Colon (tissue), 2 donors: Measurements from ENCODE around the gene NLRP6.
"Not testable (repeated sequence)": the region's sequence is repeated elsewhere in the genome, so short reads cannot be mapped to it uniquely, and the experiment has no call there.

ENCODE experiments used
- FAIRE-seq: peaks from 2 replicates; lab custom pipeline; 2012; peaks lifted over from hg19 to GRCh38; lab: Jason Lieb, UNC
- donor health status: control.
- donor health status: control.

Gene NLRP6

GRCh38 chr11:293852-294661 is 15.8 kb downstream of the NLRP6 start:
- no peak for FAIRE-seq

GRCh38 chr11:294780-295179 is 16.6 kb downstream of the NLRP6 start:
- no peak for FAIRE-seq

- FAIRE-seq, result no peak
These were observed 17.4 kb downstream of the NLRP6 start for GRCh38 chr11:295351-296170.

- FAIRE-seq, result no peak
These were observed 18.2 kb downstream of the NLRP6 start for GRCh38 chr11:296171-297050.

GRCh38 chr11:297051-297585 is 18.9 kb downstream of the NLRP6 start:
- no peak for FAIRE-seq

GRCh38 chr11:297586-298405 is 19.6 kb downstream of the NLRP6 start:
- FAIRE-seq, result no peak

GRCh38 chr11:298406-299065 is 20.3 kb downstream of the NLRP6 start:
- no peak for FAIRE-seq

- FAIRE-seq, result no peak
These were observed 21.1 kb downstream of the NLRP6 start, which contains the start of gene IFITM5 for GRCh38 chr11:299081-299891. IFITM5 (minus strand) TSS chr11:299526; CDS start chr11:299490, 36 bp downstream.

- FAIRE-seq, result no peak
These were observed 21.9 kb downstream of the NLRP6 start for GRCh38 chr11:299951-300735.

GRCh38 chr11:303363-303762 is 25.2 kb downstream of the NLRP6 start:
- no peak for FAIRE-seq

- FAIRE-seq, result no peak
These were observed 25.9 kb downstream of the NLRP6 start for GRCh38 chr11:304061-304506.

- FAIRE-seq, result no peak
These were observed 27.0 kb downstream of the NLRP6 start for GRCh38 chr11:304915-305843.

GRCh38 chr11:305844-306211 is 27.6 kb downstream of the NLRP6 start:
- no peak for FAIRE-seq

- FAIRE-seq, result no peak
These were observed 28.6 kb downstream of the NLRP6 start for GRCh38 chr11:306645-307371.

- FAIRE-seq, result not testable (repeated sequence)
These were observed 29.8 kb downstream of the NLRP6 start, which contains the start of gene IFITM2 for GRCh38 chr11:307766-308708. IFITM2 (plus strand) TSS chr11:307816; CDS start chr11:308193, 377 bp downstream.
